H1 (cell line): ENCODE data around the gene MOV10L1. TPM values are rescaled to one million over a fixed set of nuclear protein-coding genes. Genes with fewer than 3 reads are reported as not detected.

ENCODE experiments used
- CTCF ChIA-PET: fragments of 300-600 bp; sonication (Branson Sonifier 250); formaldehyde crosslinking; loops from one replicate; lab custom pipeline; 2021; ENCODE audit not compliant: partially characterized antibody; lab: Charles Lee
- POLR2A ChIA-PET: fragments of 300-600 bp; sonication (Branson Sonifier 250); formaldehyde crosslinking; loops from one replicate; lab custom pipeline; 2021; ENCODE audit warnings: inconsistent platforms; ENCODE audit not compliant: partially characterized antibody; lab: Charles Lee
- DNase-seq, 2 experiments: peaks; one replicate each; pipeline versions ENCODE4 v3.0.0 to v3.0.0-alpha.2; 2010 to 2022; ENCODE audit warnings: low spot score in 2 of 2, low read depth in 1 of 2, mixed read lengths in 1 of 2
- FAIRE-seq: peaks from 2 replicates; lab custom pipeline; 2011; peaks lifted over from hg19 to GRCh38; lab: Jason Lieb, UNC
- H2AFZ ChIP-seq: 2 replicates; pipeline ENCODE4 v1.8.1; 2012; ENCODE audit warnings: low read length, inconsistent platforms
- H2AK5ac ChIP-seq: 2 replicates; pipeline ENCODE4 v1.6.1; 2013; ENCODE audit warnings: low read depth, low read length
- H2BK120ac ChIP-seq: replicated peaks from 2 replicates; pipeline ENCODE3; 2013; ENCODE audit warnings: low read depth, low read length, inconsistent platforms
- H2BK12ac ChIP-seq: 2 replicates; pipeline ENCODE4 v1.6.1; 2013; ENCODE audit warnings: low read depth, low read length
- H2BK15ac ChIP-seq: 2 replicates; pipeline ENCODE4 v1.6.1; 2013; ENCODE audit warnings: low read length
- H2BK20ac ChIP-seq: 2 replicates; pipeline ENCODE4 v1.6.1; 2013; ENCODE audit warnings: low read length
- H2BK5ac ChIP-seq: 2 replicates; pipeline ENCODE4 v1.6.1; 2013; ENCODE audit warnings: low read depth, low read length
- H3K14ac ChIP-seq: 2 replicates; pipeline ENCODE4 v1.6.1; 2013; ENCODE audit warnings: inconsistent platforms; ENCODE audit not compliant: insufficient read length
- H3K18ac ChIP-seq: 2 replicates; pipeline ENCODE4 v1.6.1; 2013; ENCODE audit warnings: low read length; ENCODE audit errors: extremely low read depth
- H3K23ac ChIP-seq: 2 replicates; pipeline ENCODE4 v1.6.1; 2013; ENCODE audit warnings: inconsistent platforms; ENCODE audit not compliant: insufficient read length
- H3K23me2 ChIP-seq: 2 replicates; pipeline ENCODE4 v1.6.1; 2013; ENCODE audit warnings: low read depth, low read length
- H3K27ac ChIP-seq: 2 replicates; pipeline ENCODE4 v1.6.1; 2011; ENCODE audit warnings: low read depth, low read length, inconsistent platforms
- H3K27me3 ChIP-seq, 4 experiments: replicated peaks in 1 of 4; 1 replicate in 1 of 4; 2 replicates in 3 of 4; pipeline versions ENCODE4 v1.6.1 to v1.8.1; 2011 to 2013; ENCODE audit warnings: low read length in 3 of 4, mild to moderate bottlenecking in 3 of 4, inconsistent platforms in 2 of 4, mixed read lengths in 2 of 4, moderate library complexity in 1 of 4; ENCODE audit not compliant: control insufficient read depth in 3 of 4, insufficient read depth in 3 of 4; ENCODE audit errors: extremely low read depth in 1 of 4
- H3K36me3 ChIP-seq, 4 experiments: 2 replicates each; pipeline versions ENCODE4 v1.6.1 to v1.8.1; 2011 to 2013; ENCODE audit warnings: mild to moderate bottlenecking in 4 of 4, low read length in 3 of 4, moderate library complexity in 2 of 4, control low read depth in 1 of 4, inconsistent platforms in 1 of 4; ENCODE audit not compliant: insufficient read depth in 4 of 4, control insufficient read depth in 2 of 4
- H3K4ac ChIP-seq: replicated peaks from 2 replicates; pipeline ENCODE3; 2013; ENCODE audit warnings: low read length, low read depth, mixed read lengths, inconsistent platforms; ENCODE audit not compliant: insufficient read length
- H3K4me1 ChIP-seq, 4 experiments: replicated peaks in 1 of 4; 1 replicate in 1 of 4; 2 replicates in 3 of 4; pipeline versions ENCODE4 v1.6.1 to v1.8.1; 2011 to 2013; ENCODE audit warnings: low read length in 3 of 4, inconsistent platforms in 2 of 4, mixed read lengths in 1 of 4; ENCODE audit not compliant: insufficient read depth in 4 of 4, control insufficient read depth in 3 of 4
- H3K4me2 ChIP-seq, 2 experiments: 2 replicates each; pipeline versions ENCODE4 v1.6.1 to v1.8.1; 2011 to 2013; ENCODE audit warnings: low read depth in 2 of 2, low read length in 2 of 2, control low read depth in 1 of 2, inconsistent platforms in 1 of 2, mild to moderate bottlenecking in 1 of 2; ENCODE audit not compliant: insufficient read depth in 1 of 2
- H3K4me3 ChIP-seq, 4 experiments: fragments of 200-600, 300-600 bp in 1 of 4; sonication (generic), shearing (Covaris generic), sonication (Bioruptor Twin) in 1 of 4; 2 replicates each; pipeline versions ENCODE4 v1.5.1 to v1.8.1; 2011 to 2016; ENCODE audit warnings: low read length in 4 of 4, low read depth in 3 of 4, control low read depth in 2 of 4, inconsistent platforms in 2 of 4, mild to moderate bottlenecking in 2 of 4, mixed read lengths in 1 of 4, moderate library complexity in 1 of 4; ENCODE audit not compliant: insufficient read depth in 2 of 4; ENCODE audit errors: extremely low read depth in 1 of 4
- H3K56ac ChIP-seq: replicated peaks from 2 replicates; pipeline ENCODE3; 2013; ENCODE audit warnings: low read depth, mild to moderate bottlenecking, mixed read lengths, low read length, inconsistent platforms; ENCODE audit not compliant: insufficient read length
- H3K79me1 ChIP-seq: 2 replicates; pipeline ENCODE4 v1.6.1; 2013; ENCODE audit warnings: low read depth, low read length, control low read depth
- H3K79me2 ChIP-seq, 2 experiments: 2 replicates each; pipeline versions ENCODE4 v1.6.1 to v1.8.1; 2012 to 2013; ENCODE audit warnings: low read length in 2 of 2, mild to moderate bottlenecking in 2 of 2, inconsistent platforms in 1 of 2; ENCODE audit not compliant: insufficient read depth in 2 of 2, control insufficient read depth in 1 of 2
- H3K9ac ChIP-seq, 4 experiments: replicated peaks in 1 of 4; 1 replicate in 1 of 4; 2 replicates in 3 of 4; pipeline versions ENCODE4 v1.6.1 to v1.8.1; 2011 to 2013; ENCODE audit warnings: low read depth in 3 of 4, low read length in 3 of 4, control low read depth in 2 of 4, mild to moderate bottlenecking in 2 of 4, moderate library complexity in 2 of 4, inconsistent platforms in 1 of 4; ENCODE audit errors: extremely low read depth in 1 of 4
- H3K9me3 ChIP-seq, 2 experiments: 2 replicates each; pipeline versions ENCODE4 v1.6.1 to v1.8.1; 2012 to 2013; ENCODE audit warnings: mild to moderate bottlenecking in 2 of 2, moderate library complexity in 2 of 2, control low read depth in 1 of 2, inconsistent platforms in 1 of 2, low read depth in 1 of 2, low read length in 1 of 2, mixed read lengths in 1 of 2; ENCODE audit not compliant: insufficient read depth in 2 of 2
- H4K20me1 ChIP-seq, 2 experiments: replicated peaks in 1 of 2; 2 replicates each; pipeline versions ENCODE3 to v1.8.1; 2011 to 2013; ENCODE audit warnings: inconsistent platforms in 2 of 2, low read length in 2 of 2, mild to moderate bottlenecking in 1 of 2; ENCODE audit not compliant: insufficient read depth in 2 of 2, control insufficient read depth in 1 of 2
- H4K5ac ChIP-seq: 2 replicates; pipeline ENCODE4 v1.6.1; 2013; ENCODE audit warnings: low read length, low read depth, mixed read lengths, inconsistent platforms; ENCODE audit not compliant: insufficient read length
- H4K8ac ChIP-seq: 2 replicates; pipeline ENCODE4 v1.8.0; 2013; ENCODE audit warnings: mild to moderate bottlenecking, moderate library complexity, low read length, inconsistent platforms; ENCODE audit not compliant: insufficient read depth; ENCODE audit errors: extremely low read depth
- H4K91ac ChIP-seq: replicated peaks from 2 replicates; pipeline ENCODE3; 2013; ENCODE audit warnings: low read length, mixed read lengths, inconsistent platforms; ENCODE audit not compliant: insufficient read length
- CBX5 ChIP-seq: fragments of 300-800, 300-1000 bp; sonication (generic); IDR thresholded peaks from 2 replicates; pipeline ENCODE4 v1.7.1; 2016; ENCODE audit warnings: antibody characterized with exemption, low read length, low read depth
- CHD2 ChIP-seq: IDR thresholded peaks from 2 replicates; pipeline ENCODE4 v1.6.1; 2012; ENCODE audit warnings: low read length, improper control_type of control experiment
- CTBP2 ChIP-seq: IDR thresholded peaks from 2 replicates; pipeline ENCODE4 v1.7.0; 2011; ENCODE audit warnings: borderline replicate concordance, mild to moderate bottlenecking, moderate library complexity, mixed read lengths, low read length; ENCODE audit not compliant: insufficient read depth, insufficient read length
- EP300 ChIP-seq, 2 experiments: IDR thresholded peaks; 1 replicate in 1 of 2; 2 replicates in 1 of 2; pipeline ENCODE4 v1.6.1; 2011 to 2012; ENCODE audit warnings: low read depth in 2 of 2, low read length in 2 of 2, mild to moderate bottlenecking in 2 of 2, borderline replicate concordance in 1 of 2, inconsistent platforms in 1 of 2, moderate library complexity in 1 of 2
- GABPA ChIP-seq: IDR thresholded peaks from 2 replicates; pipeline ENCODE4 v1.6.1; 2011; ENCODE audit warnings: mild to moderate bottlenecking, low read length, moderate library complexity, borderline replicate concordance; ENCODE audit not compliant: insufficient read depth
- JUN ChIP-seq: IDR thresholded peaks from 2 replicates; pipeline ENCODE4 v1.6.1; 2011; ENCODE audit warnings: low read depth, mild to moderate bottlenecking, improper control_type of control experiment, low read length
- RXRA ChIP-seq: IDR thresholded peaks from 2 replicates; pipeline ENCODE4 v1.6.1; 2011; ENCODE audit warnings: low read depth, mild to moderate bottlenecking, low read length, moderate library complexity; ENCODE audit not compliant: insufficient read depth
- SIRT6 ChIP-seq: IDR thresholded peaks from one replicate; pipeline ENCODE4 v1.7.1; 2012; ENCODE audit warnings: low read length, inconsistent platforms
- SRF ChIP-seq: IDR thresholded peaks from 2 replicates; pipeline ENCODE4 v1.6.1; 2011; ENCODE audit warnings: mild to moderate bottlenecking, low read depth, low read length, moderate library complexity
- TBP ChIP-seq: IDR thresholded peaks from 2 replicates; pipeline ENCODE4 v1.6.1; 2011; ENCODE audit warnings: low read depth, low read length, improper control_type of control experiment
- TCF12 ChIP-seq: IDR thresholded peaks from 2 replicates; pipeline ENCODE4 v1.6.1; 2011; ENCODE audit warnings: low read depth, mild to moderate bottlenecking, low read length
- WGBS, 2 experiments: shearing (Covaris generic) in 1 of 2; methylation state at CpG; one replicate each; pipeline versions ENCODE4 v1.1.6 to v1.1.7; 2013 to 2015; ENCODE audit warnings: low lambda C conversion rate in 2 of 2, mixed read lengths in 2 of 2, inconsistent platforms in 1 of 2, low coverage in 1 of 2, missing lambda C conversion rate in 1 of 2; ENCODE audit not compliant: insufficient replicate concordance in 2 of 2, insufficient coverage in 1 of 2, insufficient read length in 1 of 2; ENCODE audit errors: extremely low coverage in 1 of 2, missing lambda C conversion rate in 1 of 2; 5-methylcytosine and 5-hydroxymethylcytosine counted together
- polyA plus RNA-seq, 7 experiments: library from polyadenylated mRNA; depleted of rRNA in 3 of 7; stranded (reverse) in 5 of 7; unstranded in 2 of 7; fragments of >200 nt in 5 of 7; fragments of 200-250 nt in 2 of 7; gene quantifications; 1 replicate in 5 of 7; 2 replicates in 1 of 7; 4 replicates in 1 of 7; pipeline versions ENCODE4 v1.2.1 to v1.2.3, GENCODE V29; 2011 to 2013; ENCODE audit warnings: missing spikeins in 2 of 7, mixed read lengths in 2 of 7
- total RNA-seq: library from RNA; stranded (reverse); fragmentation: NEBNext Ultra II Directional; extraction: Animal tissue kit (Norgen Biotek cat#: 25700); gene quantifications from 2 replicates; pipeline ENCODE4 v1.2.1, GENCODE V29; 2021

Gene MOV10L1
- total and polyA plus RNA-seq, 2 of the 8 experiments (the other 6 are each of a cell fraction or from before 2014, with no cell fraction given), result 0.32 TPM; not detected in 1

GRCh38 chr22:50063589-50064393 lies 26.0 kb upstream of the MOV10L1 start:
- Histone ChIP-seq H3K4me1 (peaks cover 0 to 11% (median 2%) of the 10 kb centered on the region in 4 experiments; a peak in 4 of 7 replicates), H2AK5ac (no peak overlapping the region), H2BK12ac (no peak overlapping the region), H3K23me2 (peaks cover 7% of the 10 kb centered on the region; the same call in 1 of the 2 replicates), H2AFZ (no peak overlapping the region), H3K4me3 (no peak overlapping the region), H2BK20ac (no peak overlapping the region)
- WGBS, 2 experiments, result 90% methylated on average over 16 of the region's 23 CpGs; no CpG with 5 or more reads in 1 of the 2 experiments
- no peak for TF ChIP-seq CTBP2
- TF ChIP-seq CBX5, result no peak
- TF ChIP-seq TBP, result no peak
- TF ChIP-seq SRF, result no peak
- no peak for TF ChIP-seq TCF12
- TF ChIP-seq EP300 (IDR thresholded peaks at IDR 0.05; ENCODE audit: borderline replicate concordance in 1 of 2, low read depth in 2 of 2, low read length in 2 of 2), result no peak
- TF ChIP-seq CHD2, result no peak
- no peak for TF ChIP-seq GABPA
- TF ChIP-seq RXRA, result no peak
- no peak for TF ChIP-seq SIRT6
- TF ChIP-seq JUN, result no peak
- TF ChIP-seq, all 59 proteins: peak for 0
- H3K23ac ChIP-seq, result no peak overlapping the region
- H4K5ac ChIP-seq, result no peak overlapping the region
- DNase-seq (no peak), FAIRE-seq (no peak)
- H3K79me2 ChIP-seq, result no peaks in the 10 kb centered on the region
- H4K91ac ChIP-seq, result no peak overlapping the region
- H3K36me3 ChIP-seq, result no peaks in the 10 kb centered on the region
- H3K79me1 ChIP-seq, result no peaks in the 10 kb centered on the region
- H3K18ac ChIP-seq, result no peak overlapping the region
- no peak overlapping the region for H2BK5ac ChIP-seq
- no peak overlapping the region for H2BK15ac ChIP-seq
- H3K9ac ChIP-seq, result no peak overlapping the region
- no peak overlapping the region; the same call in 1 of the 2 replicates for H4K8ac ChIP-seq
- H2BK120ac ChIP-seq, result no peak overlapping the region
- CTCF ChIA-PET, result interaction anchor here (0.9 to 2.0 kb wide), 6 partner anchors 12 to 133 kb away, joined by 3 to 7 read pairs (median 5); partner anchors contain the start of gene MLC1
- H3K27me3 ChIP-seq, result peaks cover 0 to 5% (median under 1%) of the 10 kb centered on the region in 4 experiments; a peak in 5 of 7 replicates
- POLR2A ChIA-PET, result interaction anchor here (1.1 kb wide), 1 partner anchor 9 kb away, joined by 4 read pairs; no protein-coding TSS in a partner anchor
- H3K4me2 ChIP-seq, result no peak overlapping the region
- no peak overlapping the region for H3K14ac ChIP-seq
- no peak overlapping the region for H3K4ac ChIP-seq
- H3K56ac ChIP-seq, result no peak overlapping the region
- H4K20me1 ChIP-seq, result no peaks in the 10 kb centered on the region
- no peaks in the 10 kb centered on the region for H3K9me3 ChIP-seq
- no peak overlapping the region for H3K27ac ChIP-seq
